ENCODE results near the gene MITF.

DNA sequence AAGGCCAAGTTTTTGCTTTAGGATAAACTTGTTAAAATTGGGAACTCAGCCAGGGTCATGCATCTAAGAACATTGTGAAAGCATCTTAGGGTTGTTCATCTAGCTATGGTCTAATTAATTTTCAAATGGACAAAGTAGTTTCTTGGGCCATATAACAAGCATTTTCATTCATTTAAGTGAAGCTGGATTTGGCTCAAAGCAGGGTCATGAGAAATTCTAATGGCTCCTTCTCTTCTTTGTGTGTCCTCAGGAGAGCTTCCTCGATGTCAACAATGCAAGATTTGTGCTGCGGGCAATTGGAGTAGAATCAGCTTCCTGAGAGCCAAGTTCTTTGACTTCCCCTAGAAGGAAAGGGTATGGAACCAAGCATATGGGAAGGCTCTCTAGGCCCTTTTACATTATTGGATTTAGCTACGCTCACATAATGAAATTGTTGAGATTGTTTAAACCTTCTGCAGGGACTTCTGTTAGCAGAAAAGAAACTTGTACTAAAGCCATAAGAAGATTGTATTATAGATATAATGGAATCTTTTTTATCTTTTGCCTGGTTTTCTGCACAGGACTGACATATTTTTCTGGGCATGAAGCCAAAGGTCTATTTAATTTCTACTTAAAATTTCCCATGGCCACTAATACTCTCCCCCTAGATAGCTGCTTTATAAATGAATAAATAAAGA is 258.5 kb downstream of the MITF start:
- TF ChIP-seq, protein P1, sequence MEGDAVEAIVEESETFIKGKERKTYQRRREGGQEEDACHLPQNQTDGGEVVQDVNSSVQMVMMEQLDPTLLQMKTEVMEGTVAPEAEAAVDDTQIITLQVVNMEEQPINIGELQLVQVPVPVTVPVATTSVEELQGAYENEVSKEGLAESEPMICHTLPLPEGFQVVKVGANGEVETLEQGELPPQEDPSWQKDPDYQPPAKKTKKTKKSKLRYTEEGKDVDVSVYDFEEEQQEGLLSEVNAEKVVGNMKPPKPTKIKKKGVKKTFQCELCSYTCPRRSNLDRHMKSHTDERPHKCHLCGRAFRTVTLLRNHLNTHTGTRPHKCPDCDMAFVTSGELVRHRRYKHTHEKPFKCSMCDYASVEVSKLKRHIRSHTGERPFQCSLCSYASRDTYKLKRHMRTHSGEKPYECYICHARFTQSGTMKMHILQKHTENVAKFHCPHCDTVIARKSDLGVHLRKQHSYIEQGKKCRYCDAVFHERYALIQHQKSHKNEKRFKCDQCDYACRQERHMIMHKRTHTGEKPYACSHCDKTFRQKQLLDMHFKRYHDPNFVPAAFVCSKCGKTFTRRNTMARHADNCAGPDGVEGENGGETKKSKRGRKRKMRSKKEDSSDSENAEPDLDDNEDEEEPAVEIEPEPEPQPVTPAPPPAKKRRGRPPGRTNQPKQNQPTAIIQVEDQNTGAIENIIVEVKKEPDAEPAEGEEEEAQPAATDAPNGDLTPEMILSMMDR (IDR thresholded peaks at IDR 0.05): no peak
- no peak for TF ChIP-seq ZFX (IDR thresholded peaks at IDR 0.05; ENCODE audit: borderline replicate concordance)
